Endothelial cell of umbilical vein (primary cell): ENCODE results near the gene RBMS3. TPM values are rescaled to one million over a fixed set of nuclear protein-coding genes. Genes with fewer than 3 reads are reported as not detected.

Experiments
- BruUV-seq: library from RNA; stranded (reverse); fragments of 400-500 nt; replicated peaks from 2 replicates; lab custom pipeline; 2021; lab: Mats Ljungman, UMichigan
- CTCF ChIA-PET: fragments of 300-600, 350-600 bp; sonication (Branson Sonifier 250); formaldehyde crosslinking; loops from one replicate; lab custom pipeline; 2021; ENCODE audit warnings: antibody characterized with exemption, inconsistent platforms; lab: Charles Lee
- POLR2A ChIA-PET: fragments of 300-600, 350-600 bp; sonication (Branson Sonifier 250); formaldehyde crosslinking; loops from one replicate; lab custom pipeline; 2021; ENCODE audit warnings: antibody characterized with exemption, inconsistent platforms; lab: Charles Lee
- DNase-seq: peaks from one replicate; pipeline ENCODE4 v3.0.0-alpha.2; 2011; ENCODE audit warnings: low read depth, low spot score
- FAIRE-seq: peaks from 2 replicates; lab custom pipeline; 2011; peaks lifted over from hg19 to GRCh38; lab: Jason Lieb, UNC
- H2AFZ ChIP-seq: 2 replicates; pipeline ENCODE4 v1.6.0; 2012; ENCODE audit warnings: low read depth, low read length, control low read depth, inconsistent platforms
- H3K27ac ChIP-seq: 2 replicates; pipeline ENCODE4 v1.5.1; 2011; ENCODE audit warnings: low read depth, mild to moderate bottlenecking, control low read depth, low read length, moderate library complexity; ENCODE audit not compliant: insufficient read depth
- H3K27me3 ChIP-seq, 2 experiments: 2 replicates each; pipeline versions ENCODE4 v1.6.0 to v1.6.1; 2011; ENCODE audit warnings: low read length in 2 of 2, mixed read lengths in 1 of 2; ENCODE audit not compliant: control insufficient read depth in 2 of 2, insufficient read depth in 2 of 2
- H3K36me3 ChIP-seq, 2 experiments: 2 replicates in 1 of 2; 3 replicates in 1 of 2; pipeline ENCODE4 v1.5.1; 2011; ENCODE audit warnings: low read length in 2 of 2, mild to moderate bottlenecking in 1 of 2, moderate library complexity in 1 of 2; ENCODE audit not compliant: control insufficient read depth in 2 of 2, insufficient read depth in 2 of 2; ENCODE audit errors: extremely low read depth in 1 of 2
- H3K4me1 ChIP-seq: 3 replicates; pipeline ENCODE4 v1.5.1; 2011; ENCODE audit warnings: mild to moderate bottlenecking, low read length; ENCODE audit not compliant: control insufficient read depth, insufficient read depth; ENCODE audit errors: extremely low read depth
- H3K4me2 ChIP-seq: 2 replicates; pipeline ENCODE4 v1.6.1; 2011; ENCODE audit warnings: low read length, control low read depth, mixed read lengths; ENCODE audit not compliant: insufficient read depth
- H3K4me3 ChIP-seq, 3 experiments: fragments of 200-600 bp in 1 of 3; sonication (generic), shearing (Covaris generic) in 1 of 3; replicated peaks in 1 of 3; 2 replicates each; pipeline ENCODE4 v1.5.1; 2011 to 2016; ENCODE audit warnings: control low read depth in 3 of 3, low read length in 3 of 3, mild to moderate bottlenecking in 2 of 3, inconsistent platforms in 1 of 3, low read depth in 1 of 3, moderate library complexity in 1 of 3; ENCODE audit not compliant: insufficient read depth in 1 of 3
- H3K79me2 ChIP-seq: 2 replicates; pipeline ENCODE4 v1.6.0; 2012; ENCODE audit warnings: low read length, inconsistent platforms; ENCODE audit not compliant: control insufficient read depth, insufficient read depth
- H3K9ac ChIP-seq: replicated peaks from 2 replicates; pipeline ENCODE3; 2011; ENCODE audit warnings: low read length, control low read depth; ENCODE audit not compliant: insufficient read depth; ENCODE audit errors: extremely low read depth
- H3K9me1 ChIP-seq: replicated peaks from 3 replicates; pipeline ENCODE4 v1.6.0; 2011; ENCODE audit warnings: mild to moderate bottlenecking, low read length; ENCODE audit not compliant: control insufficient read depth, insufficient read depth; ENCODE audit errors: extremely low read depth
- H3K9me3 ChIP-seq: replicated peaks from 2 replicates; pipeline ENCODE4 v1.5.1; 2012; ENCODE audit warnings: low read length, inconsistent platforms; ENCODE audit not compliant: control insufficient read depth, insufficient read depth
- H4K20me1 ChIP-seq: replicated peaks from 2 replicates; pipeline ENCODE3; 2011; ENCODE audit warnings: mild to moderate bottlenecking, low read length; ENCODE audit not compliant: control insufficient read depth, insufficient read depth; ENCODE audit errors: extremely low read depth
- CTCF ChIP-seq, 2 donors: IDR thresholded peaks; 1 replicate in 1 of 2; 2 replicates in 1 of 2; pipeline ENCODE4 v1.5.1; 2011; ENCODE audit warnings: low read length in 2 of 2, mild to moderate bottlenecking in 2 of 2, moderate library complexity in 2 of 2, control low read depth in 1 of 2, inconsistent platforms in 1 of 2, low read depth in 1 of 2; ENCODE audit not compliant: insufficient read depth in 1 of 2; ENCODE audit errors: extremely low read depth in 1 of 2
- EZH2 ChIP-seq: IDR thresholded peaks from 2 replicates; pipeline ENCODE4 v1.6.1; 2012; ENCODE audit warnings: borderline replicate concordance, low read depth, mild to moderate bottlenecking, moderate library complexity, low read length, inconsistent platforms; ENCODE audit not compliant: severe bottlenecking
- FOS ChIP-seq: IDR thresholded peaks from 2 replicates; pipeline ENCODE4 v1.6.1; 2011; ENCODE audit warnings: mild to moderate bottlenecking, low read length, moderate library complexity, borderline replicate concordance; ENCODE audit not compliant: insufficient read depth
- GATA2 ChIP-seq: IDR thresholded peaks from 2 replicates; pipeline ENCODE4 v1.7.0; 2011; ENCODE audit warnings: low read depth, mild to moderate bottlenecking, moderate library complexity, mixed read lengths, low read length; ENCODE audit not compliant: insufficient read length, insufficient read depth
- JUN ChIP-seq: IDR thresholded peaks from 2 replicates; pipeline ENCODE4 v1.6.1; 2011; ENCODE audit warnings: borderline replicate concordance, low read depth; ENCODE audit not compliant: insufficient read length, insufficient read depth
- MAX ChIP-seq: IDR thresholded peaks from 2 replicates; pipeline ENCODE4 v1.6.1; 2011; ENCODE audit not compliant: insufficient read depth, insufficient read length
- MYC ChIP-seq: IDR thresholded peaks from one replicate; pipeline ENCODE4 v1.6.1; 2011; ENCODE audit warnings: mild to moderate bottlenecking, low read depth, low read length
- POLR2AphosphoS5 ChIP-seq: IDR thresholded peaks from 2 replicates; pipeline ENCODE4 v1.6.1; 2012; ENCODE audit warnings: low read depth, mild to moderate bottlenecking, control low read depth, low read length, moderate library complexity; ENCODE audit not compliant: insufficient read depth
- dilution Hi-C: fragments of 300-500 bp; cut with MboI; formaldehyde crosslinking; loops from one replicate; pipeline ENCODE4 v1.15.0; 2019; ENCODE audit warnings: low sequenced_read_pairs; ENCODE audit not compliant: extremely low pct_ligation_motif_present
- intact Hi-C: fragments of 100-400 bp; cut with micrococcal nuclease; formaldehyde crosslinking; loops from one replicate; pipeline ENCODE4 v1.10.0; 2022
- polyA plus RNA-seq, 4 experiments: library from polyadenylated mRNA; depleted of rRNA in 3 of 4; stranded (reverse) in 3 of 4; unstranded in 1 of 4; fragments of >200 nt; gene quantifications; 2 replicates each; pipeline versions ENCODE4 v1.2.1 to v1.2.3, GENCODE V29; 2011 to 2012; ENCODE audit warnings: missing spikeins in 1 of 4
- total RNA-seq: library from RNA; stranded (reverse); gene quantifications from 2 replicates; pipeline ENCODE4 v1.2.3, GENCODE V29; 2021

The RBMS3 gene
- total and polyA plus RNA-seq, 2 donors (not counting 3 experiments of a cell fraction or from before 2014, with no cell fraction given) = 13.6 to 42.3 TPM

GRCh38 chr3:29746163-29746760 is 465.4 kb downstream of the RBMS3 start:
- peak overlapping the region; percentile 38 for H3K4me2 ChIP-seq
- dilution Hi-C loops = no loop called here
- no peaks in the 10 kb centered on the region for H3K9me3 ChIP-seq
- intact Hi-C loops = loop anchor here (1.0 kb wide), 1 partner anchor 11 kb away; no protein-coding TSS in a partner anchor
- no peak for TF ChIP-seq CTCF (IDR thresholded peaks at IDR 0.05; ENCODE audit: extremely low read depth in 1 of 2, insufficient read depth in 1 of 2, low read depth in 1 of 2, low read length in 2 of 2)
- no peak for TF ChIP-seq MAX
- no peak for TF ChIP-seq MYC
- no peak for TF ChIP-seq FOS
- no peak for TF ChIP-seq EZH2
- TF ChIP-seq JUN = peak; percentile 63
- no peak for TF ChIP-seq GATA2
- no peak for TF ChIP-seq POLR2AphosphoS5
- peak; percentile 74 for FAIRE-seq
- no peak overlapping the region for H2AFZ ChIP-seq
- no peaks in the 10 kb centered on the region for H3K36me3 ChIP-seq
- CTCF ChIA-PET = interaction anchor here (0.6 to 1.3 kb wide), 2 partner anchors 11 to 465 kb away, joined by 3 read pairs; no protein-coding TSS in a partner anchor
- DNase-seq = peak; percentile 84
- H3K4me1 ChIP-seq = peaks cover 8% of the 10 kb centered on the region
- H3K27ac ChIP-seq = peak overlapping the region; percentile 15
- H3K27me3 ChIP-seq = no peaks in the 10 kb centered on the region
- no peaks in the 10 kb centered on the region for H3K9me1 ChIP-seq
- TSS peak; percentile 84 for BruUV-seq
- no peak overlapping the region for H3K4me3 ChIP-seq
- H4K20me1 ChIP-seq = no peaks in the 10 kb centered on the region
- POLR2A ChIA-PET = no interaction called here
- no peaks in the 10 kb centered on the region for H3K79me2 ChIP-seq
- no peak overlapping the region for H3K9ac ChIP-seq
